ENCODE results near the gene ICAM1.
"Not testable (repeated sequence)": the region's sequence is repeated elsewhere in the genome, so short reads cannot be mapped to it uniquely, and the experiment has no call there.

Gene ICAM1

DNA sequence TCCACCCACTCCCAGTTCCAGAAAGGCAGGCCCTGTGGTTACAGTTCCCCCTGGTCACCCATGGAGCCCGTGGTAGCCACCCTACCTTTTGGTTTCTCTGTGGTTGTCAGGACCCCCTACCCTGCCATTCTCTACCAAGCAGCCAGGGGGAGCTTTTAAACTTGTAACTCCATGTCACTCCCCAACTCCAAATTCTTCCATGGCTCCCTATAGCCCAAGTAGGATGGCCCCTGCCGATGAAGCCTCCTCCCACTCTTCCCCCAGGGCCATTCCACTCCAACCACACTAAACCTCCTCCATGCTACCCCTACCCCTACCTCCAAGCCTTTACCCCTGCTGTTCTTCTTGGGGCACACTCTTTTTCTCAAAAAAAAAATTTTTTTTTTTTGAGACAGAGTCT, 42.0 kb upstream of the ICAM1 start:
- Histone ChIP-seq H3K27ac (ENCODE audit: insufficient read depth, low read depth, low read length, poor library complexity, severe bottlenecking) (no peak overlapping the region), H3K27me3 (ENCODE audit: control insufficient read depth, insufficient read depth, low read length, poor library complexity, severe bottlenecking) (no peaks in the 10 kb centered on the region), H3K36me3 (ENCODE audit: control insufficient read depth, insufficient read depth, low read length) (no peaks in the 10 kb centered on the region), H3K4me3 (ENCODE audit: insufficient read depth, low read depth, low read length) (no peak overlapping the region), H3K4me1 (ENCODE audit: control insufficient read depth, insufficient read depth, low read length) (peaks cover 10% of the 10 kb centered on the region), H3K9me3 (ENCODE audit: control insufficient read depth, low read length) (no peaks in the 10 kb centered on the region)
- 81 to 84% methylated on average over 2 of the region's 2 CpGs for whole genome bisulfite sequencing, 2 experiments

DNA sequence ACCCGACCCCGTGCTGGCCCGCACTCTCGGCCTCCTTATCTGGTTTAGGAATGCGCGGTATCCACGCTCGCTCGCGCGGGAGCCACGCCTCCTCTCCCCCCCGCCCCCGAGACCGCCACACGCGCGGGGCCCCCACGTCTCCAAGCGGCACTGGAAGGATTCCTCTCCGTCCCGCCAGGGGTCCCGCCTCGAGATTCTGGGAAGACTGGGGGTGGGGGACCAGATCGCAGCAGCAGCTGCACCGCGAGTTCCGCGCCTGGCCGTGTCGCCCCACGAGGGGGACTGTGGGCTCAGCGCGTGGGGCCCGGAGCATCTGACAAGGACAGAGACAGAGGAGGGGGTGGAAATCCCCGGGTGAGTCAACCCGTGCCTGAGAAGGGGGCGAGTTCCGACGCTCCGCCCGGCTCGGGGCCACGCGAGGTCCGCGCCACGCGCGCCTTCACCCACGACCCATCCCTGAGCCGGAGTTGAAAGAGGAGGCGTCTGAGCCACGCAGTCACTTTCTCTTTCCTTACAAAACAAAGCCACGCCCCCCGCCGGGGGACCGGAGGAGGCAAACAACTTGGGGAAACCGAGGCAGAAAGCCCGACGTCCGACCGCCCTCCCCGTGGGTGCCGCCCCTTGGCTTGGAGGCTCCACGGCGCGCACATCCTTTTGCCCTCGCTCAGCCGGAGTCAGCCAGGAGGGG, 40.6 kb upstream of the ICAM1 start:
- peak overlapping the region; percentile 70 for H3K4me3 ChIP-seq (ENCODE audit: insufficient read depth, low read depth, low read length)
- H3K4me1 ChIP-seq (ENCODE audit: control insufficient read depth, insufficient read depth, low read length), result peaks cover 10% of the 10 kb centered on the region
- no peaks in the 10 kb centered on the region for H3K27me3 ChIP-seq (ENCODE audit: control insufficient read depth, insufficient read depth, low read length, poor library complexity, severe bottlenecking)
- H3K36me3 ChIP-seq (ENCODE audit: control insufficient read depth, insufficient read depth, low read length), result no peaks in the 10 kb centered on the region
- peak overlapping the region; percentile 2 for H3K27ac ChIP-seq (ENCODE audit: insufficient read depth, low read depth, low read length, poor library complexity, severe bottlenecking)
- WGBS, 2 experiments, result 1 to 2% methylated on average over 70 of the region's 70 CpGs
- H3K9me3 ChIP-seq (ENCODE audit: control insufficient read depth, low read length), result no peaks in the 10 kb centered on the region

DNA sequence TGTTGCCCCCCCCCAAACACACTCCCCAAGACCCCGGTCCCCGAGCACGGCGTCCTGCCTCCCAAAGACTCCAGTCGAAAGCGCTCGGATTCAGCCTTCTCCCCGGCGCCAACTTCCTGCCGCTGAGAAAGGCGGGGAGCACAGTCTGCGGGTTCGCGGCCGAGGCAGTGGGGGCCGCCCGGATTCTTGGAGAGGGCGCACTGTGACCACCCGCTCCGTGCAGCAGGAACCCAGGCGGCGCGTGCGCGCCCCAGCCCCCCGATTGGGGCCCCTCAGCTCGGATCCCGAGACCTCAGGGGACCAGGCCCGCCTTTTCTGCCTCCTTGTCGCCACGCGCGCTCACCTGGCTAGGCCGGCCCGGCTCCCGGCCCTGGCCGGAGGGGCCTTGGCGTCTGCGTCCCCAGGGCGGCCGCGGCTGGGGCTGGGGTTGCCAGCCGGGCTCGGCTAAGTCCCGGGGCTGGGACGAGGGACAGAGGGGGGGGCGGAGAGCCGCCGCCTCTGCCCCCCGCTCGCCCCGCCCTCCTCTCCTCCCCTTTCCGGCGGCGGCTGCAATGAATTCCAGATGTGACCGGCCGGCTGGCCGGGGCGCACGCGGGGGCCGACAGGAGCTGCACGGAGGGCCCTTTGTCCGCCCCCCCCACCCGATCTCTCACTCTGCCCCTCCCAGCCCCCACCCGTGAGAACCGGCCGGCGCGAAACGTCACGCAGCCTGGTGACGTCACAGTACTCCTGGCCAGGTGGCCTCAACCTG, 39.9 kb upstream of the ICAM1 start, which contains the start of gene S1PR2:
TSS of gene S1PR2 (minus strand) at position 471 of the 751 bp plus-strand sequence. CDS start 6,426 bp downstream, outside the sequence.
- no peaks in the 10 kb centered on the region for H3K9me3 ChIP-seq (ENCODE audit: control insufficient read depth, low read length)
- WGBS, 2 experiments, result 0% methylated on average over 72 of the region's 73 CpGs
- H3K4me3 ChIP-seq (ENCODE audit: insufficient read depth, low read depth, low read length), result peak within 1 kb of the TSS; percentile 70
- peak within 1 kb of the TSS; percentile 30 for H3K27ac ChIP-seq (ENCODE audit: insufficient read depth, low read depth, low read length, poor library complexity, severe bottlenecking)
- no peaks in the 10 kb centered on the region for H3K27me3 ChIP-seq (ENCODE audit: control insufficient read depth, insufficient read depth, low read length, poor library complexity, severe bottlenecking)
- peaks cover 9% of the 10 kb centered on the region for H3K4me1 ChIP-seq (ENCODE audit: control insufficient read depth, insufficient read depth, low read length)
- no peaks in the 10 kb centered on the region for H3K36me3 ChIP-seq (ENCODE audit: control insufficient read depth, insufficient read depth, low read length)

DNA sequence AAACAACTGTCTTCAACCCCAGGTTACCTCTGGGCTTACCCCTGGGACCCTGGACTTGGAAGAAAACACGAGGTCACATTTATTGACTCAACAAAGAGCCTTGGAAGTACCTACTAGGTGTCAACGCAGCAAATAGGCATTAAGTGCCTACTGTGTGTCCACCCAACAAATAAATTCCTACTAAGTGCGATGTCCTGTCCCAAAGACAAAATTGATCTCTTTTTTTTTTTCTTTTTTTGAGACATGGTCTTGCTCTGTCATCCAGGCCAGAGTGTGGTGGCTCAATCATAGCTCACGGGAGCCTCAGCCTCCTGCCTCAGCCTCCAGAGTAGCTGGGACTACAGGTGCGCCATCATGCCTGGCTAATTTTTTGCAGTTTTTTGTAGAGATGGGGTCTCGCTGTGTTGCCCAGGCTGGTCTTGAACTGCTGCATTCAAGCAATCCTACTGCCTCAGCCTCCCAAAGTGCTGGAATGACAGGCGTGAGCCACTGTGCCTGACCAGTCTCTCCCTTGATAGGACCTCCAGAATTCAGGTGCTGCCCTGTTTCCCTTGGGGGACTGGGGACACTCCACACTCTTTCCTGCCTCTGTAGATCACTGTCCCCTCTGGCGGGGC, 39.2 kb upstream of the ICAM1 start:
- Histone ChIP-seq H3K4me1 (ENCODE audit: control insufficient read depth, insufficient read depth, low read length) (peaks cover 3% of the 10 kb centered on the region), H3K9me3 (ENCODE audit: control insufficient read depth, low read length) (no peaks in the 10 kb centered on the region), H3K4me3 (ENCODE audit: insufficient read depth, low read depth, low read length) (peak overlapping the region; percentile 70), H3K36me3 (ENCODE audit: control insufficient read depth, insufficient read depth, low read length) (no peaks in the 10 kb centered on the region), H3K27ac (ENCODE audit: insufficient read depth, low read depth, low read length, poor library complexity, severe bottlenecking) (no peak overlapping the region), H3K27me3 (ENCODE audit: control insufficient read depth, insufficient read depth, low read length, poor library complexity, severe bottlenecking) (no peaks in the 10 kb centered on the region)
- WGBS, 2 experiments, result 76 to 78% methylated on average over 8 of the region's 8 CpGs

DNA sequence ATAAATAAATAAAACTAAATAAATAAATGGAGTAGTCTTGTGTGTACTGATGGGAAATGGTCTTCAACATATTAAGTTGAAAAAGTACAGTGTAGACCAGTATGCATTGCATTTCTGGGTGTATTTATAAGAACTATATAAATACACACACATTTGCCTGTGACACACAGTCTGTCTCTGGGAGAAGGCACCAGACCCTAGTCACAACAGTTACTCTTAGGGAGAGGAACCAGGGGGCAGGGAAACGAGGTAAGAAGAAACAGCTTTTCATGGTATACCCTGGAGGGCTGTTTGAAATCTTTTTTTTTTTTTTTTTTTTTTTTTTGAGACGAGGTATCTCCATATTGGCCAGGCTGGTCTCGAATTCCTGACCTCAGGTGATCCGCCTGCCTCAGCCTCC, 37.0 kb upstream of the ICAM1 start:
- H3K4me3 ChIP-seq (ENCODE audit: insufficient read depth, low read depth, low read length), result no peak overlapping the region
- no peaks in the 10 kb centered on the region for H3K9me3 ChIP-seq (ENCODE audit: control insufficient read depth, low read length)
- H3K4me1 ChIP-seq (ENCODE audit: control insufficient read depth, insufficient read depth, low read length), result peaks cover 3% of the 10 kb centered on the region
- H3K27me3 ChIP-seq (ENCODE audit: control insufficient read depth, insufficient read depth, low read length, poor library complexity, severe bottlenecking), result no peaks in the 10 kb centered on the region
- H3K27ac ChIP-seq (ENCODE audit: insufficient read depth, low read depth, low read length, poor library complexity, severe bottlenecking), result no peak overlapping the region
- 83 to 85% methylated on average over 4 of the region's 4 CpGs for WGBS, 2 experiments
- H3K36me3 ChIP-seq (ENCODE audit: control insufficient read depth, insufficient read depth, low read length), result no peaks in the 10 kb centered on the region

DNA sequence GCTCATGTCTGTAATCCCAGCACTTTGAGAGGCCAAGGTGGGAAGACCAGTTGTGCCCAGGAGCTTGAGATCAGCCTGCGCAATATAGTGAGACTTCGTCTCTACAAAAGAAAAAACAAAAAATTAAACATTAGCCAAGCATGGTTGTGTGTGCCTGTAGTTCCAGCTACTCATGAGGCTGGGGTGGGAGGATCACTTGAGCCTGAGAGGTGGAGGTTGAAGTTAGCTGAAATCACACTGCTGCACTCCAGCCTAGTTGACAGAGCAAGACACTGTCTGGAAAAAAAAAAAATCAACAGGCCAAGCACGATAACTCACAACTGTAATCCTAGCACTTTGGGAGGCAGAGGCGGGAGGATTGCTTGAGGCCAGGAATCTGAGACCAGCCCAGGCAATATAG, 35.9 kb upstream of the ICAM1 start:
- Histone ChIP-seq H3K4me1 (ENCODE audit: control insufficient read depth, insufficient read depth, low read length) (no peaks in the 10 kb centered on the region), H3K36me3 (ENCODE audit: control insufficient read depth, insufficient read depth, low read length) (no peaks in the 10 kb centered on the region), H3K27ac (ENCODE audit: insufficient read depth, low read depth, low read length, poor library complexity, severe bottlenecking) (no peak overlapping the region), H3K9me3 (ENCODE audit: control insufficient read depth, low read length) (no peaks in the 10 kb centered on the region), H3K27me3 (ENCODE audit: control insufficient read depth, insufficient read depth, low read length, poor library complexity, severe bottlenecking) (no peaks in the 10 kb centered on the region), H3K4me3 (ENCODE audit: insufficient read depth, low read depth, low read length) (no peak overlapping the region)
- WGBS, 2 experiments, result 78 to 83% methylated on average over 4 of the region's 4 CpGs

DNA sequence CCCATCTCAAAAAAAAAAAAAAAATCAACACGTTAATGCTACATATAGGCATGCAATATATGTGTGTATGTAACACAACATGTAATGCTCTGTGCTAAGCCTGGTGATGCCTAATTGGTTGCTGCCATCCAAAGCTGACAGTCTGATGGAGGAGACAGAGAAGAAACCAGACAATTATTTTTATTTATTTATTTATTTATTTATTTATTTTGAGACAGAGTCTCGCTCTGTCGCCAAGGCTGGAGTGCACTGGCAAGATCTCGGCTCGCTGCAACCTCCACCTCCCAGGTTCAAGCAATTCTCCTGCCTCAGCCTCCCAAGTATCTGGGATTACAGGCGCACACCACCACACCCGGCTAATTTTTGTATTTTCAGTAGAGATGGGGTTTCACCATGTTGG, 35.5 kb upstream of the ICAM1 start:
- not testable (repeated sequence) for H3K27ac ChIP-seq (ENCODE audit: insufficient read depth, low read depth, low read length, poor library complexity, severe bottlenecking); H3K4me3 ChIP-seq (ENCODE audit: insufficient read depth, low read depth, low read length); H3K4me1 ChIP-seq (ENCODE audit: control insufficient read depth, insufficient read depth, low read length); H3K36me3 ChIP-seq (ENCODE audit: control insufficient read depth, insufficient read depth, low read length); H3K27me3 ChIP-seq (ENCODE audit: control insufficient read depth, insufficient read depth, low read length, poor library complexity, severe bottlenecking); H3K9me3 ChIP-seq (ENCODE audit: control insufficient read depth, low read length)
- 94 to 95% methylated on average over 6 of the region's 7 CpGs for WGBS, 2 experiments

DNA sequence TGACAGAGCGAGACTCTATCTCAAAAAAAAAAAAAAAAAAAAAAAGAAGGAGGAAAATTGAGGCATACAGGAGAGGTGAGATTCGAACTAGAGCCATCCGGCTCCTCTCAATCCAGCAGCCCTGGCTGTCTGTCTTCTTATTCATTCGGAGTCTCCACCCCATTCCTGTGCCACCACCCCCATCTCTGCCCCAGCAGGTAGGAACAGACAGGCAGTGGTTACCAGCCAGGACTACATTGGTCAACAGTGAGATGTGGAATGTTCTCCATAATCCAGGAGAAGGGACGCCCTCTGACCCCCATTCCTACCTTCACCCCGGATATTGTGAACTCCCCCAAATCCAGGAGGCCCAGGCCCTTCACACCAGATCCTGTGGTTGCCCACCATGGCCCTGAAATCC, 33.2 kb upstream of the ICAM1 start:
- WGBS, 2 experiments, result 88 to 93% methylated on average over 6 of the region's 6 CpGs
- no peaks in the 10 kb centered on the region for H3K27me3 ChIP-seq (ENCODE audit: control insufficient read depth, insufficient read depth, low read length, poor library complexity, severe bottlenecking)
- H3K4me1 ChIP-seq (ENCODE audit: control insufficient read depth, insufficient read depth, low read length), result no peaks in the 10 kb centered on the region

DNA sequence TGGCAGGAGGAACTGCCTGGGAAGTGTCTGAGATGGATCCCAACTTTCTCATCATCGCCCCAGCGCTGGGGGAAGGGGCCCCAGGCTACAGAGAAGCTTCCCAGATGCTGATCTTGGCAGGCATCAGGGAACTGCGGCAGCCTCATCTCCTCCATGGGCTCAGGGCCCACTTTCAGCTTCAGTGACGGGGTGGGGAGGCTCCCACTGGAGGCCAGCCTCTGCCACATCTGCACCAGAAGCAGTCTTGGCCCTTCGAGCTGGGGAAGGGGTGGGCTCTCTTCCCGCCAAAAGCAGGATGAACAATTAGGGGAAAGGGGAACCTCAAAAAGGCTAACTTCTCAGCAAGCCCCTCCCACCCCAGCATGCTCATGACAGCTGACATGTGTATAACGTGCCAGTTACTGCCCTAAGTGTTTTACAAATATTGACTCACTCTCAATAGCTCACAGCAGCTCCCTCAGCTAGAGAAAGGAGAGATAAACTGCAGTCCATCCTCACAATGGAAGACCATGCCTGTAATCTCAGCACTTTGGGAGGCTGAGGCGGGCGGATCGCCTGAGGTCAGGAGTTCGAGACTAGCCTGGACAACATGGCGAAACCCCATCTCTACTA, 32.6 kb upstream of the ICAM1 start:
- WGBS, 2 experiments, result 86 to 89% methylated on average over 12 of the region's 12 CpGs
- Histone ChIP-seq H3K9me3 (ENCODE audit: control insufficient read depth, low read length) (no peaks in the 10 kb centered on the region), H3K4me3 (ENCODE audit: insufficient read depth, low read depth, low read length) (no peak overlapping the region), H3K27me3 (ENCODE audit: control insufficient read depth, insufficient read depth, low read length, poor library complexity, severe bottlenecking) (no peaks in the 10 kb centered on the region), H3K4me1 (ENCODE audit: control insufficient read depth, insufficient read depth, low read length) (no peaks in the 10 kb centered on the region), H3K27ac (ENCODE audit: insufficient read depth, low read depth, low read length, poor library complexity, severe bottlenecking) (no peak overlapping the region), H3K36me3 (ENCODE audit: control insufficient read depth, insufficient read depth, low read length) (no peaks in the 10 kb centered on the region)

More for the DNA sequence above, 33.2 kb upstream of the ICAM1 start:
- Histone ChIP-seq H3K36me3 (ENCODE audit: control insufficient read depth, insufficient read depth, low read length) (no peaks in the 10 kb centered on the region), H3K9me3 (ENCODE audit: control insufficient read depth, low read length) (no peaks in the 10 kb centered on the region), H3K4me3 (ENCODE audit: insufficient read depth, low read depth, low read length) (no peak overlapping the region), H3K27ac (ENCODE audit: insufficient read depth, low read depth, low read length, poor library complexity, severe bottlenecking) (no peak overlapping the region)

Data from ectodermal cell (in vitro differentiated cells).